Loucy (cell line): Measurements from ENCODE around the gene PDIK1L.

Experiments
- EZH2phosphoT487 ChIP-seq: fragments of 200-600 bp; IDR thresholded peaks from 2 replicates; pipeline ENCODE4 v1.6.1; 2018; ENCODE audit warnings: antibody characterized with exemption, mild to moderate bottlenecking, moderate library complexity, borderline replicate concordance
- TF ChIP-seq, protein P1 (sequence below): fragments of 200-600 bp; sonication (generic); conservative IDR thresholded peaks from 2 replicates; pipeline ENCODE4 v1.5.1; 2014; ENCODE audit warnings: mild to moderate bottlenecking, antibody characterized with exemption, low read length

DNA sequence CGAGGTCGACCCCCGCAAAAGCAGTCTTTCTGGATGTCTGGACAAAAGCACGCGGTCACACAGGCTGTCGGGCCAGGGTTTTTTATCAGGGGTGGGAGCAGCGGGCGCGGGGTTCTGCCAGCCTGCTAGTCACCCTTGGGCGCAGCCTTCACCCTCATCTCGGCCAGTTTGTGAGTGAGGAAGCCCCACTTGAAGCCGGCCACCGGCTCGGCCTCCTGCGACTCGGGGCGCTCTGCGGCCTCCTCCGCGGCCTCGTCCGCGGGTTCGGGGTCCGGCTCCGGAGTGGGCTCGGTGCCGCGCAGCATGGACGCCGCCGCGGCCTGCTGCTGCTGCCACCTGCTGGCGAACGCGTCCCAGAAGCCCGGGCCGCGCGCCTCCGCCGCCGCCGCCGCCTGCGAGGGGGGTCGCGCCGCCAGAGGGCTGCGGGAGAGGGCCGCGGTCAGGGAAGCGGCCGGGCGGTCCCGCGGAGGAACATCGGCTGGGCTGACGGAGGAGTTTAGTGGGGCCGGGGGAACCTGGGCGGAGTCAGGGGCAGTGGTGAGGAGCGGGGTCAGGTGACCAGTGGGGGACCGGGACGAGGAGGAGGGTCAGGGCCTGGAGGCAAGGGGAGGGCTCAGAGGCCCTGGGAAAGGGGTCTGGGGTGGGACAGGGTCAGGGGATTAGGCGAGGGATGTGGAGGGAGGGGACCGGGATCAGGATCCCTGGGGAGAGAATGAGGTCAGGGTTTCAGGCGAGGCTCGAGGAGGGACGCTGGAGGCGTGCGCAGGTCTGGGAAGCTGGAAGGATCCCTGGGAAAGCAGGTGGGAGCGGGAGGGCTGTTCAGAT lies 52.6 kb downstream of the PDIK1L start:
- TF ChIP-seq EZH2phosphoT487 = no peak
- TF ChIP-seq, protein P1, sequence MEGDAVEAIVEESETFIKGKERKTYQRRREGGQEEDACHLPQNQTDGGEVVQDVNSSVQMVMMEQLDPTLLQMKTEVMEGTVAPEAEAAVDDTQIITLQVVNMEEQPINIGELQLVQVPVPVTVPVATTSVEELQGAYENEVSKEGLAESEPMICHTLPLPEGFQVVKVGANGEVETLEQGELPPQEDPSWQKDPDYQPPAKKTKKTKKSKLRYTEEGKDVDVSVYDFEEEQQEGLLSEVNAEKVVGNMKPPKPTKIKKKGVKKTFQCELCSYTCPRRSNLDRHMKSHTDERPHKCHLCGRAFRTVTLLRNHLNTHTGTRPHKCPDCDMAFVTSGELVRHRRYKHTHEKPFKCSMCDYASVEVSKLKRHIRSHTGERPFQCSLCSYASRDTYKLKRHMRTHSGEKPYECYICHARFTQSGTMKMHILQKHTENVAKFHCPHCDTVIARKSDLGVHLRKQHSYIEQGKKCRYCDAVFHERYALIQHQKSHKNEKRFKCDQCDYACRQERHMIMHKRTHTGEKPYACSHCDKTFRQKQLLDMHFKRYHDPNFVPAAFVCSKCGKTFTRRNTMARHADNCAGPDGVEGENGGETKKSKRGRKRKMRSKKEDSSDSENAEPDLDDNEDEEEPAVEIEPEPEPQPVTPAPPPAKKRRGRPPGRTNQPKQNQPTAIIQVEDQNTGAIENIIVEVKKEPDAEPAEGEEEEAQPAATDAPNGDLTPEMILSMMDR = peak; percentile 39; the same call in 1 of the 2 replicates
